Putamen (tissue), 1 donor: ENCODE results near the gene OPRL1.

Experiments used
- DNase-seq: peaks from one replicate; pipeline ENCODE4 v3.0.0-alpha.2; 2016; ENCODE audit warnings: low spot score

Gene OPRL1

DNA sequence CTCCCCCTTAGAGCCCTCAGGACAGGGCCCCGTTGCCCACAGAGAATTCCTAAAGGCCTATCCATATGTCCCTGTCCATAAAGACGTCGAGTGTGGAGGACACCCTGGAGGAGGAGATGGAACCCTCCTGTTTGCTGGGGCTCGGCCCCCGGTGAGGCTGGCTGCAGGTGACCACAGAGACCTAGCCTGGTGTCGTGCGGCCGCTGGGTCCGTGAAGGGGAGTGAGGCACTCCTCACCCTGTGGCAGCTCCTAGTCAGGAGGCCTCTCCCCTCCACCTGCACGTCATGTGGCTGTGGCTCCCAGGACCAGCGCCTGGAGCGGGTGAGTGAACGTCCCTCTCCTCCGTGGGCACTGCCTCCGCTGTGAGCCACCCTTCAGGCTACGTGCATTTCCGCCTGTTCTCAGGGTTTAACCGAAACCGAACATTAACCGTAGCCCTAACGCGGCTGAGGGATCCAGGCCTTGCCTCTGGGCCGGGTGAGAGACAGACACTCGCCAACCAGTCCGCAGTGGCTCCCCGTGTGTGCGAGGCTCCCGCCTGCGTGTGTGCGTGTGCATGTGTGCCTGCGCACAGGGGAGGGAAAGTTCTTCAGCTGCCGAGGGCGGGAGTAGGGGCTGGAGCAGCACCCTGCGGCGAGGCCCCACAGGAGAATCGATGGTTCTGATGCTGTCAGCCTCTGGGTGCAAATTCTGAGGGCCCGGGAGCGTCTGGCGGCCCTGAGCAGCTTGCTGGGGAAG, 22.8 kb upstream of the OPRL1 start:
- no peak for DNase-seq

DNA sequence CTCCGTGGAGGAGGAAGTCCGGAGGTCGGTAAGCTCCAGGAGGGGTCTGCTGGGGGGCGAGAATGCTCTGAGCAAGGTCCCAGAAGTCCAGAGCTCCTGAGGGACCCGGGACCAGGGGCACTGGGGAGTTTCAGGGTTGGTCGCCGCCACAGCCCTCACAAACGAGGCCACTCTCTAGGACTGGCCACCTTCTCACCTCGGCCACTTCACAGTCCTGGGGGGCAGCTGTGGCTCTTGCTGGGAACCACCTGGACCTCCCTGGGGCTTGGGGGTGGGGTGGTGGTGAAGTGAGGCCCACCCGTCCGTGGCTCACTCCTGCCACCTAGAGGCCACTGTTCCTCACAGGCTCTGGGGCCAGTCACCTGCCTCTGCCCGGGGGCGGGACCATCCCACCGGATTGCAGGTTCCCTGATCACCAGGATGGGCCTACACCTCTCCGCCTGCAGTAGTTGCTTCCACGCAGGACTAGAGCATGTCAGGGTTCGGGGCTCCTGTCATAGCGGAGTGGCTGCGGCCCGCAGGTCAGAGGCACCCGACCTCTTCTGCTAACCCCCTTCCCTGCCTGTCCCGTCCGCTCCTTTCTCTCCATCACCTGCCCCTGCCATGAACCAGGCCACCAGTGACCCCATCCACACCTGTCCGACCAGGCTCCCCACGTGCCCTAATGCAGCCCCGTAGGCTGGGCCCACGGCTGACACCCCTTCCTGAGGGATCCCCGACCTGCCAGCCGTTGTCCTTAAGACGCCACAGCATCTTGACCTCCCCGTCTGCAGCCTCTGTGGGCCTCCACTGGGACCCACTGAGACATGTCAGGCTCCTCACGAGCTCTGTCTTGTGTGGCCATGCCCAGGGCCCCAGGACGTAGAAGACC, 22.0 kb upstream of the OPRL1 start:
- no peak for DNase-seq

DNA sequence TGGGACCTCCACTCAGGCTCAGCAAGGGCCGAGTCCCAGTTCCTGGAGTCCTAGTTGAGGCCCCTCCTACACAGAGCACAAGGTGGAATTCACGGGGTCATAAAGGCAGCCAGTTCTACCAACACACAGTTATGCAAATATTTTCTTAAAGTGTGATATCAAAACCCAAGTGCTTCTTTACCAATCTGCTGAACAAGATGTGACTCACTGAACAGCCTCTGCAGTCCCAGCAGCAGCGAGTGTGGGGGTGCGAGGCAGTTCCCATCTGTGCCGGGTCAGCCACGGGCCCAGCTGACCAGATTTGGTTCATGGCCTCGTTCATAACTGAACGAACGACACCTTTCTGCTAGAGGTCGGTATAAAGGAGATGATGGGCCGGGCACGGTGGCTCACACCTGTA, 21.3 kb upstream of the OPRL1 start:
- no peak for DNase-seq

DNA sequence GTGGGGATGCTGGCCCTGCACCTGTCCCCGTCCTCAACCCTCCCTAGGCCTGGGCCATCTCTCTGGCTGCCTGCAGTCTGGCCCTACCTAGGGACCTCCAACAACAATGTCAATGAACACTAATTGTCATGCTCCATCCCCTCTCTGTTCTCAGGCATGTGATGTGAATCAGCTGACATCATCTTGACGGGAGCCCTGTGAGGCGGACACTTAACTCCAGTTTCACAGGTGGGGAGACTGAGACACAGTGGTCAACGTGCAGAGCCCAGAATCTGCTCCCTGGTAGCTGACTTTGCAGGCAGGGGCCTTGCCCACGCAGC, 17.6 kb upstream of the OPRL1 start:
- DNase-seq: no peak

DNA sequence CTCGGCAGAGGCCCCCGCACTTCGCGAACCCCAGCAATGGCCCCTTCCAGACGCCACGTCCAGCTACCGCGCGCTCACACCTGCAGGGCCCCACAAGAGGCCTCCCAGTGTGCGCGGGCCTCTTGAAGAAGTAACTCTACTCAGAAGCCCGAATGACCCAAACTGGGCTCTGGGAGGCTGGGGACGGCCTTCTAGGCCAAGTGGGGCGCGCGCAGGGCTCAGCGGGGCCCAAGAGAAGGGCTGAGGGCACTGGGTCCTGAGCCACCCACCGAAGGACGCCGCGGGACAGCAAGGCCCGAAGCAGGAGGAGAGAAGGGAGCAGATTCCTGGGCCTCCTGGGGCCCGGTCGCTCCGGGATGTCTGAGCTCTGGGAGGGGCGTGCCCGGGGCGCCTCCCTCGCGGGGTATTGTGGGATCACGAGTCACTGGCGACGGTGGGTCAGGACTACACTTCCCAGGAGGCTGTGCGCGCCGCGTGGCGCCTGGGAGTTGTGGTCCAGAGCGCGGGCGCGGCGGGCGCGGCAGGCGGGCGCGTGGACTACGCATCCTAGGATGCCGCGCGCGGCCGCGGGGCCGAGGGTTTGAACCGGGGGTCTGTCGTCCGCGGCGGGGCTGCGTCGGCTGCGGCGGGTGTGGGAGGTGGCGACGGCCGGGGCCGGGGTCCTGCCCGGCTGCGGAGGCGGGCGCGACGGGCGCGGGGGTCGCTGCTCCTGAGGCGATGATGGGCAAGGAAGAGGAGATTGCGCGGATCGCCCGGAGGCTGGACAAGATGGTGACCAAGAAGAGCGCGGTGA, 17.1 kb upstream of the OPRL1 start, which contains the start of gene TCEA2:
TCEA2 (plus strand) TSS at position 603 of the 793 bp plus-strand sequence; CDS start at position 718, 115 bp downstream.
- DNase-seq: peak; percentile 97

DNA sequence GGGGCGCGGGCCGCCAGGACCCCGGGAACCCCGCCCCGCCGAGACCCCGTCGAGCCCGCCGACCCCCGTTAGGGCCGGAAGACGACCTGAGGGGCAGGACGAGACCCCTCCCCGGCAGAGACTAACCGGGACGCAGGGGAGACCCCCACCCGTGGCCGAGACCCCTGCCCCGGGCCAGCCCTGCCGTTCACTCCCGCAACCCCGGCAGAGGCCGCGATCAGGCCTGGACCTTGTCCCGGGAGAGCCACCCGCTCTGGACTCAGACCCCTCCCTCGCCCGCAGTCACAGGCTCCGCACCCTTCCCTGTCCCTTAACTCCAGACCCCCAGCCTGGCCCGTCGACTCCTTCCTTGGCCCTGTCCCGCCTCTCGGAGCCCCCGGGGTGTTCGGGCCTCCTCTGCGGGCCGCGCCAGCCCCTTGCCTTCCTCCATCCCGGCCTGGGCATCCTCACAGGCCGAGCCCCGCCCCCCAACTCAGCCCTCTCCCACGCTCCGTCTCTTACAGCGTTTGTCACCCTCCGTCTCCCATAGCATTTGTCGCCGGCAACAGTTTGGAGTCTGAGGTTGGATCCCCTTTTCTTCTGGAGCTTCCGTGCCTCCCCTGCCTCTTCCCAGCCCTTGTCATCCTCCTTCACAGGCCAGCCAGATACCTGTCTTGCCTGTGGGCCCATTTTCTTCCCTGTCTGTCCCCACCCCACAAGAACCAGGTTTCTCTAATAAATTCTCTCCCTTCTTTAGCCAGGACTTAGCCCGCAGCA, 16.3 kb upstream of the OPRL1 start:
- DNase-seq: no peak

DNA sequence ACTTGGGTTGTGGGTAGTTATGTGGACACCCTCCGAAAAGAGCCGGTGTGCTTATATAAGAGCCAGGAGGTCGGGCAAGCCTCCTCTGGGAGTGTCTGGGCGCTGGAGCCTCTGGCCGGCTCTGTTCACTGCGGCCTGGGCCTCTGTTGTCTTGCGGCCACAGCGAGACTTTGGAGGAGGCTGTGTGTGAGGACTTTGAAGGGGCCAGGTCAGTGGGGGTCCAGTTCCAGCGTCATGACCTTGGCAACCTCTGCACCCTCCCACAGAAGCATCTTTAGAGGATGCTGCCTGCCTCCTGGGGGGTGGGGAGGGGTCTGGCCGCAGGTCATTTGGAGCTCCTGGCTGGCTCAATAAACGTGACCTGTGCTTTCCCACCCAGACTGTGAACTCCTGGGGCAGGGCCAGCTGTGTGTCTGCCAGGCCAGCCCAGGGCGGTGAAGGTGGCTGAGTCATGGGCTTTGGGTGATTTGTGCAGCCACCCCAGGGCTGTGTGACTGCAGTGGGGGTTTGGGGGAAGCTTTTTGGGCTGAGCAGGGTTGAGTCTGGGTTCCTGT, 15.7 kb upstream of the OPRL1 start:
- DNase-seq: no peak

DNA sequence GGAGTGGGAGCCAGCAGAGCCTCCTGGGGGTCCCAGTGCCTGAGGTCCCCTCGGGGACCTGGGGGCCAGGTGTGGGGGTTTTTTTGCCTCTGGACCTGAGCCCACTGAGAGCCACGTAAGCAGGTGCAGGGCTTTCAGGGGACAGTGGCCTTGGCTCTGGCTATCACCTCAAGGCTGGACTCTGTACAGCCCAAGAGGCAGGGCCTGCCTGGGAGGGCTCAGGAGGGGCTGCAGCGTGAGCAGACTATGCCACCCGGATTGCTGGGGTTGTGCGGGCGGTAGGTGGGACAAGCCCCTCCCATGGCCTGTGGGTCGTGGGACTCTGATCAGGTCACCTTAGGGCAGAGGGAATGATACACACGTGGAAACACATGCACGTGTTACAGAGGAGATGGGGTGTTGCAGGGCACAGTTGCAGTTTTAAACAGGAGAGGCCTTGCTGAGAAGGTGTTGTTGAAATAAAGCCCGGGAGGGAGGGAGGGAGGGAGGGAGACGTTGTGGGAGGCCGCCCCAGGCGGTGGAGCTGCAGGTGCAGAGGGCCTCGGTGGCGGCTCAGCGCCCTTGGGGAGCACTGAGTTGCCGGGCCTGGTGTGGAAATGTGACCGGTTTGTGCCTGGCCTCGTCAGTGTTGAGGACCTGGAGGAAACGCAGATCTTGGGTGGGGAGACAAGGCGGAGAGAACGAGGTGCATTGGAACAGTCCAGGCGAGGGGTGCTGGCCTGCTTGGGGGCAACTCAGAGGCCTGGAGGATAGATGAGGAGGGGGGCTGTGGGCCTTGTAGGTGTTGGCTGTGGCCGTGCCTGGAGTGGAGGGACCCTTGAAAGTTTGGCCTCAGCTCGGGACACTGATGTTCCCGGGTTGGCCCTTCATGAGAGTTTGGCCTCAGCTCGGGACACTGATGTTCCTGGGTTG, 14.6 kb upstream of the OPRL1 start:
- no peak for DNase-seq

DNA sequence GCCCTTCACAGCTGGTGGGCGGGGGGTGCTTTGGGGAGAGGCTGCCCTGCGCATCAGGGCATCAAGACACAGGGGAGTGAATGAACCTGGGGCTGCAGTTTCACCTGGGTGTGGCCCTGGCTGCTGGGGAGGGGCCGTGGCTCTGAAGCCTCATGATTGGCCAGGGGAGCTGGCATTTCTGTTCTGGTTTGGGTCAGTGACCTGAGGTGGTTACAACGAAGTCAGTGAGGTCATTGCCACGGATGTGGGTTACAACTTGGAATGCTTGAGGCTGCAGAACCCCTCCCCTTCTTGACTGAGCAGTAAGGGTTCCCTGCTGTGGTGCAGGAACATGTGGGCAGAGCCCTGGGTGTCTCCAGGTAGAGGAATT, 13.9 kb upstream of the OPRL1 start:
- DNase-seq: no peak

DNA sequence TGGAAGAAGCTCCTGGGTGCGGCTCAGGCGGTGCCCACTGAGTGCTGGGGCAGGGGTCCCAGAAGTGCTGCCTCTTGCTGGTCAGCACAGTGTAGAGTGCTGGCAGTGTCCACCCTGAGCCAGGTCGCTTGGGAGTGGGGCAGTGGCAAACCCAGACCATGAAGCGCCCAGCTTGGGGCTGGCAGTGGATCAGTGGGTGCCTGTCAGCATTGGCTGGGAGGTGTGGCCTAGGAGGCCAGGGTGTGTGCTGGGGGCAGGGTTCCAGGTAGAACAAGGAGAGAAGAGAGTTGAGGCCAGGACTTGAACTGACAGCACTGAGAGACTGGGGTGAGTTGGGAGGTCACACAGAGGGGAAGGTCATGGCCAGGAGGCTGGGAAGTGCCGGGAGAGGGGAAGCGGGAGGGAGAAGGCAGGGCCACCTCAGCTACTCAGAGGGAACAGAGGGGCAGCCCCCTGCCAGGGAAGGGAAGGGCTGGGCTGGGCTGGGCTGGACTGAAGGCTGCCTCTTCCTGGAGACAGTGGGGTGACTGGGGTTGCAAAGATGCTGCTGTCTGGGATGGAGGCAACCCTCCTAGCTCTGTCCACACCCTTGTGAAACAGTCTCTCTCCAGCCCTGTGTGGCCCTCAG, 12.8 kb upstream of the OPRL1 start:
- DNase-seq: no peak

DNA sequence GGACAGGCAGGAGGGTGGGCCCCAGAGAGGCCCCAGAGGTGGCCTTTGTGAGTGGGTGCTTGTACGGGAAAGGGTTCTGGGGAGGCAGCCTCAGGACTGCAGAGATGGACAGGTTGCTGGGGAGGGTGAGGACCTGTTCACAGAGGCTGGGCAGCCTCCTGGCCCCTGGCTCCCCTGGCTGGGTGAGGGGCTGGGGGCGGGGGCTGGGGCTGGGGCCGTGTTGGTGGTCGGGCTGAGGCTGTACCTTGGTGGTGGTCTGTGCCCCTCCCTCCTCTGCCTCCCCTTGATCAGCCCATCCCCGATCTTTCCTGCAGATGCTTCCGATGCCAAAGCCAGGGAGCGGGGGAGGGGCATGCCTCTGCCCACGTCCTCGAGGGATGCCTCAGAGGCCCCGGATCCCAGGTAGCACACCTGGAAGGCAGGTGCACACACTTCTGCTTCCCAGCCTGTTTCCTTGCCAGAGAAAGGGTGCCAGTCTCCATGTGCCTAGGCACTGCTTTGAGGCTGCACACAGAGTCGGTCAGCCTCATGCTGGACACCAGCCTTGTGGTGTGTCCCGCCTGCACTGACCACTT, 12.1 kb upstream of the OPRL1 start:
- DNase-seq: no peak

DNA sequence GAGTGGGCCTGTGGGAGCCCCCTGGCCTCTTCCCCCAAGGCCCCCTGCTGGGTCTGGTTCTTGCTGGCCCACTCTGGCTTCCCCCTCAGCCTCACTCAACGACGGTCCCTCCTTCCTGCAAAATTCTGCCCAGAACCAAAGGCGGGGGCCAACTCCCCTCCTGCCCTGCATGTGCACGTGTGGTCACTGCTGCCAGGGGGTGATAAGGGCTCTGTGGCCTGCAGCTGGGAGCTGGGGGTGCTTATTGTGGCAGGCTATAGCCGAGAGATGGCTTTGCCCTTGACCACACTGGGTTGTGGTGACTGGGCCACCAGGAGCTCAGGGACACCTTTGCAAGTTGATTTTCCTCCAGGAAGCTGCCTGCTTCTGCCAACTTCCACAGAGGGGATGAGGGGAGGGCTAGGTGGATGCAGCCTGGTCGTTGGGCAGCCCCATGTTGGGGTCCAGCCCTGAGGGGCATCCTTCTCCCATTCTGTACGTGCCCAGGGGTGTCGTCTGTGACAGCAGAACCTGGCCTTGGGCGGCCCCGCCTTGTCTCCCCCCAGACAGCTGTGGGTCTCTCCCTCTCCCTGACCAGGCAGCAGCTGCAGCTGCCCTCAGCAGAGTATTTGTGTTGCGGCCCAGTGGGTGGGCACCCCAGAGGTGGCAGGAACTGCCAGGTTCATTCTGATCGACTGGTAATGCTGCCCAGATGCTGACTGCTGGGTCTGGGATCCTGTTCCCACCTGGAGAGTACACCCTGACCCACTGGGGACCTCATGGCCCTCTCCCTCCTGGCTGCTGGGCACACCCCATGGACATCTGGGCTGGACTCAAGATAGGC, 11.3 kb upstream of the OPRL1 start:
- no peak for DNase-seq

DNA sequence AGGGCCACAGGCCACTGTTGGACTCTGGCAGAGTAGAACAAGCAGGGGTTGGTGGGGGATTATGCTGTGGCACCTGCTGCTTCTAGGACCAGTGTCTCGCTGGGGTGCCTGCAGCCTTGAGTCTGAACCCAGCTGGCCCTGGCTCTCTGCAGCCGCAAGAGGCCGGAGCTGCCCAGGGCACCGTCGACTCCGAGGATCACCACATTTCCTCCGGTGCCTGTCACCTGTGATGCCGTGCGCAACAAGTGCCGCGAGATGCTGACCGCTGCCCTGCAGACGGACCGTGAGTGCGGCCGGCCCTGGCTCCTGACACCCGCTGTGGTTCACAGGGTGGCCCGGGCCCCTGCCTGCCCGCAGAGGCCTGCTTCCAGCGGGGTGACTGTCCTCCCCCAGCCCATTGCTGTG, 10.7 kb upstream of the OPRL1 start:
- no peak for DNase-seq

DNA sequence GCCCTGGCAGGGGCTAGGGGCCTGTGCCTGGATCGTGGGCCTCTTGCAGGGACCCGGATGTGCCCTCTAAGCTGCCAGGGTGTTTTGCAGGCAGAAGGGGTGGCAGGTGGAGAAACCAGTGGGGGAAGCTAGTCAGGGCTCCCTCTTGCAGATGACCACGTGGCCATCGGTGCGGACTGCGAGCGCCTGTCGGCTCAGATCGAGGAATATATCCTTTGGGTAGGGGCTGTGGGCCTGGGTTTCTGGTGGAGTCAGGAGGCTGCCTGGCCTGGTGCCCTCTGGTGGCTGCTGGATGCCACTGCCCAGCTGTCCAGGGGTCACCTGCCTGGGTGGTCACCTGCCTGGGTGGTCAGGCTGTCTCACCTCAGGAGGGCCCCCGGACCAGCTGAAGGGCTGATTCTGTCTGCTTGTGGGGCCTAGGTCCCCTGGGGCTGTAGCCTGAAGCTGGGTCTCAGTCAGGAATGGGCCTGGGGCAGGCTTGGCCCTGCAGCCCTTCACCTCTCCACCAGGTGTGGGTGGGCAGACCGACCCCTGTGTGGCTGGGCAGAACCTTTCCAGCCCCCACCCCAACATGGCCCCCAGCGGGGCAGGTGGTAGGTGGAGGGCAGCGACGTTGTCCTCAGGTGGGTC, 10.2 kb upstream of the OPRL1 start:
- DNase-seq: no peak

DNA sequence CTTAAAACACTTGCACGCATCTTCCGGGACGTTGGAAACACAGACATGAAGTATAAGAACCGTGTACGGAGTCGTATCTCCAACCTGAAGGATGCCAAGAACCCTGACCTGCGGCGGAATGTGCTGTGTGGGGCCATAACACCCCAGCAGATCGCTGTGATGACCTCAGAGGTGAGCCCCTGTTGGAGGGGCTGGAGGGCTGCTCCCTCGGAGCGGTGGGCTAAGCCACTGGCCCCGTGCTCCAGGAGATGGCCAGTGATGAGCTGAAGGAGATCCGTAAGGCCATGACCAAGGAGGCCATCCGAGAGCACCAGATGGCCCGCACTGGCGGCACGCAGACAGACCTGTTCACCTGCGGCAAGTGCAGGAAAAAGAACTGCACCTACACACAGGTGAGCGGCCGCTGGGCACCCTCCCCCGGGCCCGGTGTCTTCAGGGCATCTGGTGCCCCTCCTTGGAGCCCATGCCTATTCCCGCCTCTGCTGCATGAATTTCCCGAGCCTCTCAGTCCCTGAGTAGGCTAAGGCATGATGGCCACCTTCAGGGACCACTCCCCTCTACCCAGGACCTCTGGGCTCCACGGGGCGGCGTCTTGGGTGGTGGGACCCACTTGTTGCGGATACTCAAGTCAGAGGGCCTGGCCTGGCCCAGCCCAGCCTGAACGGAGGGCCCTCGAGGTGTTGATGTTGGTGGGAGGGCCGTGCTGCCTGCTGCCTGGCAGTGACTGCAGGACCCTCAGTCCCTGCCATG, 9.5 kb upstream of the OPRL1 start:
- DNase-seq: no peak

DNA sequence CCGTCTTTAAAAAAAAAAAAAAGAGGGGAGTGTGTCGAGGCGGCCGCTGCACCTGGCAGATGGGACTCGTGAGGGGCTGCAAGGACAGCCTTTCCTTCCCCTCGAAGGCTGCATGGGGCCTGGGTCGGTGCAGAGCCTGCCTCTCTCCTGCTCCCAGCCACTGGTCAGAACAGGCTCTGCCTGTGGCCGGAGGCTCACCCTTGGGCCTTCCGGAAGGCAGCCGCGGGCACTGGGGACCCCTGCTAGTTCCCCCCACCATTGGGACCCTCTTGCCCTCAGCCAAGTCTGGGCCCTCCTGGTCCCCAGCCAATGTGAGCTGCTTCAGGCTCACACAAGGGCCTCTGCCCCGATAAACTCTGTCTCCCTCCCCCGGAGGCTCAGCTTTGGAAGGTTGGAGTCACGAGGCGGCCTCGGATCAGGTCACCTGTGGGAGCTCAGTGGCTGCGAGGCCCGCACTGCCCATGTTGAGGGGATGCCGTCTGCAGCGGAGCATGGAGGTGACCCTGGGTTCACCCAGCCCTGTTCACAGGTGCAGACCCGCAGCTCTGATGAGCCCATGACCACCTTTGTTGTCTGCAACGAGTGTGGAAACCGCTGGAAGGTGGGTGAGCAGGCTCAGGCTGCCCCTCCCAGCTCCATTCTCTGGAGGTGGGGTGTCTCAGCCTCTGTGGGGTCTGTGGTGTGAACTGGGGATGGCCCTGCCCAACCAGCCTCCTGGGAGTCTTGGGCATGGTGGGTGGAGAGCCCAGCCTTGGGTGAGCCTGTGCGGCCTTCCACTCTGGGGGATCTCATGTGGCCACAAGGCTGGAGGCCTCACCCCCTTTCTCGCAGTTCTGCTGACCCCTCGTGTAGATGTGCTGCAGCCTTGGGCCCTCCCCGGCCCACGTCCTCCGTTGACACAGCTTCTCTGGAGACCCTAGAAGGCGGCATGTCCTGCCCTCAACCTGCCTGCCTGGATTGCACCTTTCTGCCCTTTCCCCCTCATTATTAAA, 8.2 kb upstream of the OPRL1 start:
- DNase-seq: no peak
